Breast epithelium (tissue), 3 donors: ENCODE measurements around the gene CRYGN.

ENCODE experiments used
- POLR2A ChIP-seq: fragments of 450-650 bp; IDR thresholded peaks from one replicate; pipeline ENCODE4 v1.6.1; 2016; ENCODE audit warnings: antibody characterized with exemption, mild to moderate bottlenecking, moderate library complexity
- POLR2AphosphoS5 ChIP-seq, 3 donors: sonication (generic); formaldehyde crosslinking; IDR thresholded peaks; one replicate each; pipeline ENCODE4 v1.6.1; 2017; ENCODE audit warnings: antibody characterized with exemption in 3 of 3
- TF ChIP-seq, protein P1 (sequence below), 3 donors: fragments of 450-650 bp; IDR thresholded peaks; one replicate each; pipeline ENCODE4 v1.5.1; 2016 to 2017; ENCODE audit warnings: antibody characterized with exemption in 3 of 3, mild to moderate bottlenecking in 3 of 3, moderate library complexity in 3 of 3

DNA sequence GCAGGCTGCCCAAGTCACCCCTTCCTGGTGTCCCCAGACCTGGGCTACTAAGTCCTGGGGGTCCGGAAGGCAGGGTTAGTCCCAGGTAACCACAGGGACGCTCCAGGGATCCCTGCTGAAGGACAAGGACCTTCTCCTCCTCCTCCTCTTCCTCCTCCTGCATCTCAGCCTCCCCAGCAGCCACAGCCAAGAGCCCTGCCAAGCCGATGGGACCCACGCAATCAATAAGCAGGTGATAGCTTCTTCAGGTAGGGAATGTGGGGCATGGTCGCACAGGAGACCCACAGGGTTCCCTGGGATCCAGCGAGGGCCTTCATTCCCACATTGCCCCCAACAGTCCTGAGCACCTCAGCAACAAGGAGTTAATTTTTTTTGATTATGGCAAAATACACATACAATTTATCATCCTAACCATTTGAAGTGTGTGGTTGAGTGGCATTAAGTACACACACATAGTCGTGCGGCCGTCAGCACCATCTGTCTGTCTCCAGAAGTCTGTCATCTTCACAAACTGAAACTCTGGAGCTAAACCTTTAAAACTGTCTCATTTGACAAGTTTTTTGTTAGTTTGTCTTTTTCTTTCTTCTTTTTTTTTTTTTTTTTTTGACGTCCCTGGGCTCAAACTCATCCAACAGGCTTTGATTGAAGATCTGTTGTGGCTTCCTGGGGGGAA lies 12.1 kb downstream of the CRYGN start:
- TF ChIP-seq, protein P1, sequence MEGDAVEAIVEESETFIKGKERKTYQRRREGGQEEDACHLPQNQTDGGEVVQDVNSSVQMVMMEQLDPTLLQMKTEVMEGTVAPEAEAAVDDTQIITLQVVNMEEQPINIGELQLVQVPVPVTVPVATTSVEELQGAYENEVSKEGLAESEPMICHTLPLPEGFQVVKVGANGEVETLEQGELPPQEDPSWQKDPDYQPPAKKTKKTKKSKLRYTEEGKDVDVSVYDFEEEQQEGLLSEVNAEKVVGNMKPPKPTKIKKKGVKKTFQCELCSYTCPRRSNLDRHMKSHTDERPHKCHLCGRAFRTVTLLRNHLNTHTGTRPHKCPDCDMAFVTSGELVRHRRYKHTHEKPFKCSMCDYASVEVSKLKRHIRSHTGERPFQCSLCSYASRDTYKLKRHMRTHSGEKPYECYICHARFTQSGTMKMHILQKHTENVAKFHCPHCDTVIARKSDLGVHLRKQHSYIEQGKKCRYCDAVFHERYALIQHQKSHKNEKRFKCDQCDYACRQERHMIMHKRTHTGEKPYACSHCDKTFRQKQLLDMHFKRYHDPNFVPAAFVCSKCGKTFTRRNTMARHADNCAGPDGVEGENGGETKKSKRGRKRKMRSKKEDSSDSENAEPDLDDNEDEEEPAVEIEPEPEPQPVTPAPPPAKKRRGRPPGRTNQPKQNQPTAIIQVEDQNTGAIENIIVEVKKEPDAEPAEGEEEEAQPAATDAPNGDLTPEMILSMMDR (IDR thresholded peaks at IDR 0.05), result no peak
- no peak for TF ChIP-seq POLR2A
- TF ChIP-seq POLR2AphosphoS5 (IDR thresholded peaks at IDR 0.05), result no peak
